ENCODE measurements around the gene SPACDR. TPM values are rescaled to one million over a fixed set of nuclear protein-coding genes. Genes with fewer than 3 reads are reported as not detected.

Gene SPACDR
- under 1 TPM; 0.64 to 0.93 TPM for total RNA-seq
- 1.2 TPM for polyA plus RNA-seq (2013, experiment 1 of 2)
- 1.7 TPM for polyA plus RNA-seq (2013, experiment 2 of 2)
- 0 to 1.2 (median 0.24) reads per million in 172 experiments for total RNA-seq

- intact Hi-C loops (cut with DNase I, micrococcal nuclease) = loop anchor here in 1 of 2 experiments (10.0 kb wide), 1 partner anchor 591 kb away; no protein-coding TSS in a partner anchor
- POLR2A ChIA-PET = interaction anchor here (1.1 to 2.0 kb wide), 3 partner anchors 9 to 31 kb away, joined by 3 to 5 read pairs (median 4); no protein-coding TSS in a partner anchor
- CTCF ChIA-PET = interaction anchor here (1.2 kb wide), 1 partner anchor 96 kb away, joined by 9 read pairs; no protein-coding TSS in a partner anchor
Observed at GRCh38 chr7:100464210-100464660, at the start of gene SPACDR. TSS of gene SPACDR (minus strand) at chr7:100464260. CDS start at chr7:100464025, 235 bp downstream.

GRCh38 chr7:100513212-100513810 lies 49.3 kb upstream of the SPACDR start:
- Histone ChIP-seq H3K27me3 (ENCODE audit: control insufficient read depth in 1 of 2, insufficient read depth in 2 of 2, low read length in 2 of 2) (no peaks in the 10 kb centered on the region), H3K9me3 (ENCODE audit: control insufficient read depth in 1 of 2, insufficient read depth in 1 of 2, low read length in 2 of 2) (no peaks in the 10 kb centered on the region), H3K36me3 (ENCODE audit: insufficient read depth, low read length) (no peaks in the 10 kb centered on the region), H3K4me1 (ENCODE audit: insufficient read depth, low read length) (peaks cover 29% of the 10 kb centered on the region), H3K4me3 (ENCODE audit: low read length) (no peak overlapping the region), H3K27ac (ENCODE audit: low read depth in 1 of 2, low read length in 2 of 2) (no peak overlapping the region)
- no peaks in the 10 kb centered on the region for H3K9me3 Mint-ChIP-seq
- H3K36me3 Mint-ChIP-seq (ENCODE audit: low read depth) = no peaks in the 10 kb centered on the region
- ChIA-PET POLR2A (interaction anchor here (0.7 to 0.9 kb wide), 2 partner anchors 25 to 36 kb away, joined by 4 read pairs; partner anchors contain the start of gene AGFG2), CTCF (no interaction called here)
- no peak overlapping the region for H3K4me3 Mint-ChIP-seq
- DNase-seq = no peak
- H3K4me1 Mint-ChIP-seq (ENCODE audit: low read depth) = peaks cover 35% of the 10 kb centered on the region
- H3K27ac Mint-ChIP-seq = no peak overlapping the region
- ATAC-seq (ENCODE audit: poor library complexity) = no peak
- no peaks in the 10 kb centered on the region for H3K27me3 Mint-ChIP-seq
- intact Hi-C loops (cut with DNase I, micrococcal nuclease) = no loop called here
- no peak for TF ChIP-seq CTCF (IDR thresholded peaks at IDR 0.05)

More at GRCh38 chr7:100464210-100464660, at the start of gene SPACDR:
- TF ChIP-seq CTCF (IDR thresholded peaks at IDR 0.05) = no peak
- no peak for DNase-seq
- peaks cover 3% of the 10 kb centered on the region for H3K4me1 Mint-ChIP-seq (ENCODE audit: low read depth)
- ATAC-seq (ENCODE audit: poor library complexity) = no peak
- Histone ChIP-seq H3K4me3 (ENCODE audit: low read length) (no peak within 1 kb of the TSS), H3K36me3 (ENCODE audit: insufficient read depth, low read length) (peaks cover 63% of the 10 kb centered on the region), H3K27me3 (ENCODE audit: control insufficient read depth in 1 of 2, insufficient read depth in 2 of 2, low read length in 2 of 2) (no peaks in the 10 kb centered on the region), H3K27ac (ENCODE audit: low read depth in 1 of 2, low read length in 2 of 2) (no peak within 1 kb of the TSS), H3K9me3 (ENCODE audit: control insufficient read depth in 1 of 2, insufficient read depth in 1 of 2, low read length in 2 of 2) (no peaks in the 10 kb centered on the region), H3K4me1 (ENCODE audit: insufficient read depth, low read length) (peaks cover 13% of the 10 kb centered on the region)
- no peak within 1 kb of the TSS for H3K27ac Mint-ChIP-seq
- peaks cover 61% of the 10 kb centered on the region for H3K36me3 Mint-ChIP-seq (ENCODE audit: low read depth)
- H3K27me3 Mint-ChIP-seq = no peaks in the 10 kb centered on the region
- H3K4me3 Mint-ChIP-seq = no peak within 1 kb of the TSS
- no peaks in the 10 kb centered on the region for H3K9me3 Mint-ChIP-seq

- no peak for TF ChIP-seq CTCF (IDR thresholded peaks at IDR 0.05)
- intact Hi-C loops (cut with DNase I, micrococcal nuclease) = no loop called here
- Histone ChIP-seq H3K4me1 (ENCODE audit: insufficient read depth, low read length) (peaks cover 9% of the 10 kb centered on the region), H3K4me3 (ENCODE audit: low read length) (no peak overlapping the region), H3K9me3 (ENCODE audit: control insufficient read depth in 1 of 2, insufficient read depth in 1 of 2, low read length in 2 of 2) (no peaks in the 10 kb centered on the region), H3K27ac (ENCODE audit: low read depth in 1 of 2, low read length in 2 of 2) (no peak overlapping the region), H3K36me3 (ENCODE audit: insufficient read depth, low read length) (no peaks in the 10 kb centered on the region), H3K27me3 (ENCODE audit: control insufficient read depth in 1 of 2, insufficient read depth in 2 of 2, low read length in 2 of 2) (no peaks in the 10 kb centered on the region)
- Mint-ChIP-seq H3K36me3 (ENCODE audit: low read depth) (no peaks in the 10 kb centered on the region), H3K27ac (no peak overlapping the region), H3K4me3 (no peak overlapping the region), H3K4me1 (ENCODE audit: low read depth) (peaks cover 17% of the 10 kb centered on the region), H3K27me3 (no peaks in the 10 kb centered on the region), H3K9me3 (no peaks in the 10 kb centered on the region)
- CTCF ChIA-PET = interaction anchor here (1.1 kb wide), 1 partner anchor 34 kb away, joined by 4 read pairs; no protein-coding TSS in a partner anchor
- DNase-seq = no peak
- POLR2A ChIA-PET = no interaction called here
- no peak for ATAC-seq (ENCODE audit: poor library complexity)
Observed at GRCh38 chr7:100510437-100511239, 46.6 kb upstream of the SPACDR start.

Measured in CD4-positive, alpha-beta T cell (primary cell).